ENCODE results near the gene GRID2.
"Not testable (repeated sequence)": the region's sequence is repeated elsewhere in the genome, so short reads cannot be mapped to it uniquely, and the experiment has no call there.

The GRID2 gene

DNA sequence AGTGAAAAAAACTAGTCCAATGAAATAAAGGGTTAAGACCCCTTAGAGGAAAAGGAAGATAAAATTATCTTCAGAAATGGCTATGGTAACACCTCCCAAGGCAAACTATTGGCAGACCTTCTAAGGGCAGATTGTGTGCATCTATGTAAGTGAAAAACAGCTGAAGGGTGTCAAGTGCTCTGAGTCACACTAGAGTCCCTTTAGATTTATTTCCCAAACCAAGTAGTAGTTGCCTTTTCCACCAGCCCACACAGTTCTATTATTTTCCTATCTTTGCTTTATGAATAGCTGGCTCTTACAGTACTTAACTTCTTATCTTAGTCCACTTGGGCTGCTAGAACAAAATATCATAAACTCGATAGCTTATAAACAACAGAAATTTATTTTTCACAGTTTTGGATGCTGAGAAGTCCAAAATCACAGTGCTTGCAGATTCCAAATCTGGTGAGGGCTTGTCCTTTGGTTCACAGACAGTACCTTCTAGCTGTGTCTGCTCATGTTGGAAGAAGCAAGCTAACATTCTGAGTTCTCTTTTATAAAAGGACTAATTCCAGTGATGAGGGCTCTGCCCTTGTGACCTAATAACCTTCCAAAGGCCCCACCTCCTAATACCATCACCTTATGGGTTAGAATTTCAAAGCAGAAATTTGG is 143.6 kb downstream of the GRID2 start:
- TF ChIP-seq PPARA (CRISPR knock-in tag; IDR thresholded peaks at IDR 0.05; ENCODE audit: borderline replicate concordance) (no peak), ZFP3 (CRISPR knock-in tag; IDR thresholded peaks at IDR 0.05) (no peak), ZNF8 (CRISPR knock-in tag; IDR thresholded peaks at IDR 0.05) (no peak), TCF4 (CRISPR knock-in tag; IDR thresholded peaks at IDR 0.05; ENCODE audit: borderline replicate concordance) (no peak), TOX (CRISPR knock-in tag; IDR thresholded peaks at IDR 0.05; ENCODE audit: borderline replicate concordance) (no peak), GLIS3 (CRISPR knock-in tag; IDR thresholded peaks at IDR 0.05) (no peak), ZFP30 (CRISPR knock-in tag; IDR thresholded peaks at IDR 0.05) (no peak), RARB (CRISPR knock-in tag; IDR thresholded peaks at IDR 0.05) (no peak), CSDC2 (CRISPR knock-in tag; IDR thresholded peaks at IDR 0.05) (no peak), BACH2 (CRISPR knock-in tag; IDR thresholded peaks at IDR 0.05; ENCODE audit: borderline replicate concordance) (no peak), OSR1 (CRISPR knock-in tag; IDR thresholded peaks at IDR 0.05) (no peak), ZC3H10 (CRISPR knock-in tag; IDR thresholded peaks at IDR 0.05) (no peak), ZNF70 (CRISPR knock-in tag; IDR thresholded peaks at IDR 0.05) (no peak), ESRRG (CRISPR knock-in tag; IDR thresholded peaks at IDR 0.05) (no peak), ARNTL (CRISPR knock-in tag; IDR thresholded peaks at IDR 0.05; ENCODE audit: borderline replicate concordance, low read depth) (no peak), SNAI2 (CRISPR knock-in tag; IDR thresholded peaks at IDR 0.05) (no peak)
- TF ChIP-seq, protein P1, sequence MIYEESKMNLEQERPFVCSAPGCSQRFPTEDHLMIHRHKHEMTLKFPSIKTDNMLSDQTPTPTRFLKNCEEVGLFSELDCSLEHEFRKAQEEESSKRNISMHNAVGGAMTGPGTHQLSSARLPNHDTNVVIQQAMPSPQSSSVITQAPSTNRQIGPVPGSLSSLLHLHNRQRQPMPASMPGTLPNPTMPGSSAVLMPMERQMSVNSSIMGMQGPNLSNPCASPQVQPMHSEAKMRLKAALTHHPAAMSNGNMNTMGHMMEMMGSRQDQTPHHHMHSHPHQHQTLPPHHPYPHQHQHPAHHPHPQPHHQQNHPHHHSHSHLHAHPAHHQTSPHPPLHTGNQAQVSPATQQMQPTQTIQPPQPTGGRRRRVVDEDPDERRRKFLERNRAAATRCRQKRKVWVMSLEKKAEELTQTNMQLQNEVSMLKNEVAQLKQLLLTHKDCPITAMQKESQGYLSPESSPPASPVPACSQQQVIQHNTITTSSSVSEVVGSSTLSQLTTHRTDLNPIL (CRISPR knock-in tag; IDR thresholded peaks at IDR 0.05; ENCODE audit: low read depth) = no peak
- TF ChIP-seq, protein P2, sequence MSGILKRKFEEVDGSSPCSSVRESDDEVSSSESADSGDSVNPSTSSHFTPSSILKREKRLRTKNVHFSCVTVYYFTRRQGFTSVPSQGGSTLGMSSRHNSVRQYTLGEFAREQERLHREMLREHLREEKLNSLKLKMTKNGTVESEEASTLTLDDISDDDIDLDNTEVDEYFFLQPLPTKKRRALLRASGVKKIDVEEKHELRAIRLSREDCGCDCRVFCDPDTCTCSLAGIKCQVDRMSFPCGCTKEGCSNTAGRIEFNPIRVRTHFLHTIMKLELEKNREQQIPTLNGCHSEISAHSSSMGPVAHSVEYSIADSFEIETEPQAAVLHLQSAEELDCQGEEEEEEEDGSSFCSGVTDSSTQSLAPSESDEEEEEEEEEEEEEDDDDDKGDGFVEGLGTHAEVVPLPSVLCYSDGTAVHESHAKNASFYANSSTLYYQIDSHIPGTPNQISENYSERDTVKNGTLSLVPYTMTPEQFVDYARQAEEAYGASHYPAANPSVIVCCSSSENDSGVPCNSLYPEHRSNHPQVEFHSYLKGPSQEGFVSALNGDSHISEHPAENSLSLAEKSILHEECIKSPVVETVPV (CRISPR knock-in tag; IDR thresholded peaks at IDR 0.05) = no peak
- TF ChIP-seq, protein P3, sequence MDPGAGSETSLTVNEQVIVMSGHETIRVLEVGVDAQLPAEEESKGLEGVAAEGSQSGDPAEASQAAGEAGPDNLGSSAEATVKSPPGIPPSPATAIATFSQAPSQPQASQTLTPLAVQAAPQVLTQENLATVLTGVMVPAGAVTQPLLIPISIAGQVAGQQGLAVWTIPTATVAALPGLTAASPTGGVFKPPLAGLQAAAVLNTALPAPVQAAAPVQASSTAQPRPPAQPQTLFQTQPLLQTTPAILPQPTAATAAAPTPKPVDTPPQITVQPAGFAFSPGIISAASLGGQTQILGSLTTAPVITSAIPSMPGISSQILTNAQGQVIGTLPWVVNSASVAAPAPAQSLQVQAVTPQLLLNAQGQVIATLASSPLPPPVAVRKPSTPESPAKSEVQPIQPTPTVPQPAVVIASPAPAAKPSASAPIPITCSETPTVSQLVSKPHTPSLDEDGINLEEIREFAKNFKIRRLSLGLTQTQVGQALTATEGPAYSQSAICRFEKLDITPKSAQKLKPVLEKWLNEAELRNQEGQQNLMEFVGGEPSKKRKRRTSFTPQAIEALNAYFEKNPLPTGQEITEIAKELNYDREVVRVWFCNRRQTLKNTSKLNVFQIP (CRISPR knock-in tag; IDR thresholded peaks at IDR 0.05; ENCODE audit: borderline replicate concordance, low read depth) = no peak
- TF ChIP-seq, protein P4, sequence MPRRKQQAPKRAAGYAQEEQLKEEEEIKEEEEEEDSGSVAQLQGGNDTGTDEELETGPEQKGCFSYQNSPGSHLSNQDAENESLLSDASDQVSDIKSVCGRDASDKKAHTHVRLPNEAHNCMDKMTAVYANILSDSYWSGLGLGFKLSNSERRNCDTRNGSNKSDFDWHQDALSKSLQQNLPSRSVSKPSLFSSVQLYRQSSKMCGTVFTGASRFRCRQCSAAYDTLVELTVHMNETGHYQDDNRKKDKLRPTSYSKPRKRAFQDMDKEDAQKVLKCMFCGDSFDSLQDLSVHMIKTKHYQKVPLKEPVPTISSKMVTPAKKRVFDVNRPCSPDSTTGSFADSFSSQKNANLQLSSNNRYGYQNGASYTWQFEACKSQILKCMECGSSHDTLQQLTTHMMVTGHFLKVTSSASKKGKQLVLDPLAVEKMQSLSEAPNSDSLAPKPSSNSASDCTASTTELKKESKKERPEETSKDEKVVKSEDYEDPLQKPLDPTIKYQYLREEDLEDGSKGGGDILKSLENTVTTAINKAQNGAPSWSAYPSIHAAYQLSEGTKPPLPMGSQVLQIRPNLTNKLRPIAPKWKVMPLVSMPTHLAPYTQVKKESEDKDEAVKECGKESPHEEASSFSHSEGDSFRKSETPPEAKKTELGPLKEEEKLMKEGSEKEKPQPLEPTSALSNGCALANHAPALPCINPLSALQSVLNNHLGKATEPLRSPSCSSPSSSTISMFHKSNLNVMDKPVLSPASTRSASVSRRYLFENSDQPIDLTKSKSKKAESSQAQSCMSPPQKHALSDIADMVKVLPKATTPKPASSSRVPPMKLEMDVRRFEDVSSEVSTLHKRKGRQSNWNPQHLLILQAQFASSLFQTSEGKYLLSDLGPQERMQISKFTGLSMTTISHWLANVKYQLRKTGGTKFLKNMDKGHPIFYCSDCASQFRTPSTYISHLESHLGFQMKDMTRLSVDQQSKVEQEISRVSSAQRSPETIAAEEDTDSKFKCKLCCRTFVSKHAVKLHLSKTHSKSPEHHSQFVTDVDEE (CRISPR knock-in tag; IDR thresholded peaks at IDR 0.05) = no peak
- no peak for ATAC-seq

DNA sequence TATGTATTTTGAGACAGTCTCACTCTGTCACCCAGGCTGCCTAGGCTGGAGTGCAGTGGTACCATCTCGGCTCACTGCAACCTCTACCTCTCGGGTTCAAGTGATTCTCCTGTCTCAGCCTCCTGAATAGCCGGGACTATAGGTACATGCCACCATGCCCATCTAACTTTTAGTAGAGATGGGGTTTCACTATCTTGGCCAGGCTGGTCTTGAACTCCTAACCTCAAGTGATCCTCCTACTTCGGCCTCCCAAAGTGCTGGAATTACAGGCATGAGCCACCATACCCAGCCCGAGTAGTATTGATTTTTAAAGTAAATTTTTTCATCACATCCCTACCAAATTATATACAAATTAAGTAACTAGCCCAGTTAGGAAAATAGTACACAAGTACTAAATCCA is 144.4 kb downstream of the GRID2 start:
- ATAC-seq = not testable (repeated sequence)

DNA sequence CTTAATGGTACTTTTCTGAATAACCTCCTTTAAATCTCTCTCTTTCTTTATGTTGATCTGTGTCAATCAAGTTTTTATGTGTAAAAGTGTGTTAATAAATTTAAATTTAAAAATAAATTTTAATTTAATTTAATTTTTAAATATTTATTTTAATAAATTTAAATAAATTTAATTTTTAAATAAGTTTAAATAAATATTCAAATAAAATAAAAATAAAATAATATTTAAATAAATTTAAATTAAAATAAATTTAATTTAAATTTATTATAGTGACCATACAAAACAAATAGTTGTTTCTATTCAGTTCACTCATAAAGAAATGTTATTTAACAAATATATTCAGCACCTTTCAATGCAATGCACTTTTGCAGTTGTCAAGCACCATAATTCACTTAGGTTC is 146.9 kb downstream of the GRID2 start:
- ATAC-seq = no peak
- TF ChIP-seq, protein P1 (CRISPR knock-in tag; IDR thresholded peaks at IDR 0.05; ENCODE audit: low read depth) = no peak
- TF ChIP-seq ZFP3 (CRISPR knock-in tag; IDR thresholded peaks at IDR 0.05) (no peak), ARNTL (CRISPR knock-in tag; IDR thresholded peaks at IDR 0.05; ENCODE audit: borderline replicate concordance, low read depth) (no peak), SNAI2 (CRISPR knock-in tag; IDR thresholded peaks at IDR 0.05) (no peak), OSR1 (CRISPR knock-in tag; IDR thresholded peaks at IDR 0.05) (no peak), TOX (CRISPR knock-in tag; IDR thresholded peaks at IDR 0.05; ENCODE audit: borderline replicate concordance) (no peak), TCF4 (CRISPR knock-in tag; IDR thresholded peaks at IDR 0.05; ENCODE audit: borderline replicate concordance) (no peak), ZFP30 (CRISPR knock-in tag; IDR thresholded peaks at IDR 0.05) (no peak), CSDC2 (CRISPR knock-in tag; IDR thresholded peaks at IDR 0.05) (no peak), BACH2 (CRISPR knock-in tag; IDR thresholded peaks at IDR 0.05; ENCODE audit: borderline replicate concordance) (no peak), ZNF565 (CRISPR knock-in tag; conservative IDR thresholded peaks at IDR 0.05; ENCODE audit: low read depth) (no peak), PPARA (CRISPR knock-in tag; IDR thresholded peaks at IDR 0.05; ENCODE audit: borderline replicate concordance) (no peak), ISL1 (CRISPR knock-in tag; IDR thresholded peaks at IDR 0.05) (no peak), ESRRG (CRISPR knock-in tag; IDR thresholded peaks at IDR 0.05) (no peak), ZNF8 (CRISPR knock-in tag; IDR thresholded peaks at IDR 0.05) (no peak), ZNF70 (CRISPR knock-in tag; IDR thresholded peaks at IDR 0.05) (no peak), GLIS3 (CRISPR knock-in tag; IDR thresholded peaks at IDR 0.05) (no peak)
- TF ChIP-seq, protein P3 (CRISPR knock-in tag; IDR thresholded peaks at IDR 0.05; ENCODE audit: borderline replicate concordance, low read depth) = no peak
- TF ChIP-seq, protein P2 (CRISPR knock-in tag; IDR thresholded peaks at IDR 0.05) = no peak

Data from SK-N-SH treated with all-trans-retinoic acid at 6 μM for 48 hours (cell line).